HepG2 (cell line): ENCODE results near the gene TRAK1. TPM values are rescaled to one million over a fixed set of nuclear protein-coding genes. Genes with fewer than 3 reads are reported as not detected.

Experiments
- ATAC-seq: fragments of 200-7000 bp; cut with Tn5 transposase; 3 replicates; pipeline ENCODE4 v1.9.1; 2020; ENCODE audit warnings: mild to moderate bottlenecking, moderate library complexity
- BruUV-seq: library from RNA; stranded (reverse); fragments of 400-500 nt; replicated peaks from 2 replicates; lab custom pipeline; 2021; lab: Mats Ljungman, UMichigan
- CTCF ChIA-PET: fragments of 300-600 bp; formaldehyde crosslinking; extraction: SDS; loops from one replicate; lab custom pipeline; 2021; ENCODE audit warnings: low total read pairs, inconsistent platforms, low intra/inter-chr PET ratio; lab: Yijun Ruan, JAX
- POLR2A ChIA-PET: fragments of 350-600 bp; sonication (Branson Sonifier 250); formaldehyde crosslinking; loops from one replicate; lab custom pipeline; 2020; ENCODE audit warnings: antibody characterized with exemption, inconsistent platforms; lab: Yijun Ruan, JAX
- DNase-seq: peaks from one replicate; pipeline ENCODE4 v3.0.0-alpha.2; 2015; ENCODE audit warnings: low spot score
- FAIRE-seq: peaks from 3 replicates; lab custom pipeline; 2011; peaks lifted over from hg19 to GRCh38; lab: Jason Lieb, UNC
- H2AFZ ChIP-seq: one replicate; pipeline ENCODE4 v1.6.1; 2011; ENCODE audit warnings: low read length, inconsistent platforms
- H3K27ac ChIP-seq: fragments of 300-600 bp; 3 replicates; pipeline ENCODE4 v1.8.0; 2011; ENCODE audit warnings: mixed run types, mild to moderate bottlenecking, mixed read lengths, low read length, inconsistent platforms; ENCODE audit not compliant: insufficient read depth; ENCODE audit errors: extremely low read length
- H3K27me3 ChIP-seq, 2 experiments: fragments of 200-600 bp in 1 of 2; 2 replicates in 1 of 2; 3 replicates in 1 of 2; pipeline versions ENCODE4 v1.6.0 to v1.8.0; 2011; ENCODE audit warnings: low read length in 2 of 2, mild to moderate bottlenecking in 2 of 2, moderate library complexity in 2 of 2, inconsistent platforms in 1 of 2; ENCODE audit not compliant: insufficient read depth in 2 of 2, control insufficient read depth in 1 of 2
- H3K36me3 ChIP-seq, 2 experiments: fragments of 200-600 bp in 1 of 2; replicated peaks in 1 of 2; 2 replicates in 1 of 2; 3 replicates in 1 of 2; pipeline versions ENCODE4 v1.5.1 to v1.8.0; 2011; ENCODE audit warnings: low read length in 2 of 2, inconsistent platforms in 1 of 2; ENCODE audit not compliant: insufficient read depth in 2 of 2, control insufficient read depth in 1 of 2
- H3K4me1 ChIP-seq: 2 replicates; pipeline ENCODE4 v1.5.1; 2012; ENCODE audit warnings: low read length, inconsistent platforms; ENCODE audit not compliant: insufficient read depth
- H3K4me2 ChIP-seq: 2 replicates; pipeline ENCODE4 v1.6.0; 2011; ENCODE audit warnings: low read depth, low read length, inconsistent platforms
- H3K4me3 ChIP-seq, 3 experiments: fragments of 200-600 bp in 1 of 3; sonication (generic), shearing (Covaris generic) in 1 of 3; replicated peaks in 1 of 3; 2 replicates each; pipeline ENCODE4 v1.5.1; 2011 to 2016; ENCODE audit warnings: low read length in 3 of 3, inconsistent platforms in 2 of 3, low read depth in 2 of 3, mild to moderate bottlenecking in 2 of 3, control low read depth in 1 of 3, mixed read lengths in 1 of 3; ENCODE audit not compliant: insufficient read depth in 1 of 3
- H3K79me2 ChIP-seq: one replicate; pipeline ENCODE4 v1.6.1; 2011; ENCODE audit warnings: low read length, inconsistent platforms; ENCODE audit not compliant: insufficient read depth
- H3K9ac ChIP-seq: 2 replicates; pipeline ENCODE4 v1.6.0; 2011; ENCODE audit warnings: mild to moderate bottlenecking, low read depth, low read length, inconsistent platforms; ENCODE audit not compliant: insufficient read depth
- H3K9me3 ChIP-seq: 2 replicates; pipeline ENCODE4 v1.5.1; 2012; ENCODE audit warnings: mild to moderate bottlenecking, low read length
- H4K20me1 ChIP-seq: 2 replicates; pipeline ENCODE4 v1.6.0; 2011; ENCODE audit warnings: inconsistent platforms, mild to moderate bottlenecking, low read length, moderate library complexity; ENCODE audit not compliant: insufficient read depth
- ATF4 ChIP-seq, 2 experiments: fragments of 450-650 bp in 1 of 2; sonication (generic) in 1 of 2; formaldehyde crosslinking; IDR thresholded peaks; 2 replicates each; pipeline versions ENCODE4 v1.5.0 to v1.8.0; 2020 to 2022; ENCODE audit warnings: mild to moderate bottlenecking in 1 of 2, missing genetic modification reagents in 1 of 2
- CERS6 ChIP-seq: sonication (generic); formaldehyde crosslinking; IDR thresholded peaks from 2 replicates; pipeline ENCODE4 v1.5.0; 2020; ENCODE audit warnings: missing genetic modification reagents
- CREM ChIP-seq, 2 experiments: sonication (generic) in 1 of 2; formaldehyde crosslinking in 1 of 2; IDR thresholded peaks; 2 replicates each; pipeline versions ENCODE4 v1.4.0 to v1.6.1; 2016 to 2020; ENCODE audit warnings: antibody characterized with exemption in 1 of 2, mild to moderate bottlenecking in 1 of 2, missing genetic modification reagents in 1 of 2
- E2F5 ChIP-seq: sonication (generic); formaldehyde crosslinking; conservative IDR thresholded peaks from 2 replicates; pipeline ENCODE4 v1.4.0; 2020; ENCODE audit warnings: missing genetic modification reagents
- GMEB2 ChIP-seq: IDR thresholded peaks from 2 replicates; pipeline ENCODE4 v1.6.1; 2016; ENCODE audit warnings: missing biosample characterization, missing genetic modification reagents, low read depth
- GPN1 ChIP-seq: sonication (generic); formaldehyde crosslinking; IDR thresholded peaks from 2 replicates; pipeline ENCODE4 v1.5.1; 2020; ENCODE audit warnings: missing genetic modification reagents, borderline replicate concordance
- JDP2 ChIP-seq: sonication (generic); formaldehyde crosslinking; IDR thresholded peaks from 2 replicates; pipeline ENCODE4 v1.8.1; 2022; ENCODE audit warnings: missing genetic modification reagents, borderline replicate concordance
- MXD1 ChIP-seq: sonication (generic); formaldehyde crosslinking; IDR thresholded peaks from 2 replicates; pipeline ENCODE4 v1.4.0; 2020; ENCODE audit warnings: mild to moderate bottlenecking, missing genetic modification reagents
- NKX3-1 ChIP-seq: sonication (generic); formaldehyde crosslinking; IDR thresholded peaks from 2 replicates; pipeline ENCODE4 v1.5.0; 2020; ENCODE audit warnings: missing genetic modification reagents
- NR1H2 ChIP-seq: sonication (generic); formaldehyde crosslinking; IDR thresholded peaks from 2 replicates; pipeline ENCODE4 v1.8.1; 2022; ENCODE audit warnings: low read depth, missing genetic modification reagents, borderline replicate concordance
- REL ChIP-seq: sonication (generic); formaldehyde crosslinking; conservative IDR thresholded peaks from 2 replicates; pipeline ENCODE4 v1.8.0; 2022; ENCODE audit warnings: mild to moderate bottlenecking, missing genetic modification reagents, moderate library complexity
- SRSF1 ChIP-seq: fragments of 200-400 bp; formaldehyde crosslinking; optimal IDR thresholded peaks from 2 replicates; pipeline ENCODE3; 2017; ENCODE audit warnings: mild to moderate bottlenecking, low read depth, low read length, moderate library complexity
- TRAFD1 ChIP-seq: sonication (generic); formaldehyde crosslinking; IDR thresholded peaks from 2 replicates; pipeline ENCODE4 v1.5.1; 2020; ENCODE audit warnings: missing genetic modification reagents, mild to moderate bottlenecking, borderline replicate concordance
- TRIM24 ChIP-seq: sonication (generic); formaldehyde crosslinking; IDR thresholded peaks from 2 replicates; pipeline ENCODE4 v1.8.0; 2022; ENCODE audit warnings: mild to moderate bottlenecking, missing genetic modification reagents
- ZNF605 ChIP-seq: sonication (generic); formaldehyde crosslinking; IDR thresholded peaks from 2 replicates; pipeline ENCODE4 v1.8.0; 2022; ENCODE audit warnings: mild to moderate bottlenecking, missing genetic modification reagents
- ZNF766 ChIP-seq: sonication (generic); formaldehyde crosslinking; IDR thresholded peaks from 2 replicates; pipeline ENCODE4 v1.5.0; 2020; ENCODE audit warnings: missing genetic modification reagents, borderline replicate concordance
- ZNF773 ChIP-seq: sonication (generic); formaldehyde crosslinking; IDR thresholded peaks from 2 replicates; pipeline ENCODE4 v1.4.0; 2020; ENCODE audit warnings: missing genetic modification reagents, borderline replicate concordance
- ZSCAN9 ChIP-seq: IDR thresholded peaks from 2 replicates; pipeline ENCODE4 v1.6.1; 2016; ENCODE audit warnings: borderline replicate concordance
- WGBS: methylation state at CpG from one replicate; pipeline ENCODE4 v1.1.6; 2017; ENCODE audit warnings: low lambda C conversion rate; 5-methylcytosine and 5-hydroxymethylcytosine counted together
- in situ Hi-C: cut with HindIII; loops from 2 replicates; pipeline ENCODE4 v1.10.0; 2017; ENCODE audit warnings: low pct_unique_long_range_greater_than_20kb; ENCODE audit not compliant: extremely low pct_ligation_motif_present
- intact Hi-C: fragments of 100-400 bp; cut with micrococcal nuclease; formaldehyde crosslinking; loops from one replicate; pipeline ENCODE4 v1.10.0; 2022; ENCODE audit not compliant: unreplicated experiment
- polyA plus RNA-seq, 8 experiments: library from polyadenylated mRNA; depleted of rRNA in 3 of 8; stranded (reverse) in 7 of 8; unstranded in 1 of 8; fragments of >200 nt; fragmentation: Illumina TruSeq in 4 of 8; extraction: Trizol in 4 of 8; gene quantifications; 2 replicates each; pipeline versions ENCODE4 v1.2.1 to v1.2.3, GENCODE V29; 2011 to 2016; ENCODE audit warnings: low read depth in 4 of 8, missing spikeins in 1 of 8, mixed read lengths in 1 of 8; ENCODE audit not compliant: insufficient read depth in 1 of 8
- total RNA-seq, 5 experiments: library from RNA; depleted of rRNA; stranded (reverse); fragments of >200 nt; fragmentation: Illumina TruSeq; extraction: Trizol; gene quantifications; 2 replicates each; pipeline ENCODE4 v1.2.3, GENCODE V29; 2016; ENCODE audit warnings: low read depth in 1 of 5

TRAK1 gene
- total and polyA plus RNA-seq, 2 of the 13 experiments (the other 11 are each of a cell fraction or from before 2014, with no cell fraction given), result 20.5 to 46.6 TPM

- WGBS, result 99% methylated on average over 7 of the region's 7 CpGs
- DNase-seq (no peak), ATAC-seq (no peak), FAIRE-seq (no peak)
- no peak for TF ChIP-seq E2F5 (CRISPR knock-in tag)
- no peak for TF ChIP-seq TRIM24 (CRISPR knock-in tag)
- TF ChIP-seq REL (CRISPR knock-in tag), result no peak
- no peak for TF ChIP-seq NKX3-1 (CRISPR knock-in tag)
- no peak for TF ChIP-seq MXD1
- no peak for TF ChIP-seq TRAFD1
- no peak for TF ChIP-seq ATF4 (CRISPR knock-in tag; IDR thresholded peaks at IDR 0.05)
- no peak for TF ChIP-seq ZNF605 (CRISPR knock-in tag)
- no peak for TF ChIP-seq SRSF1
- no peak for TF ChIP-seq ZNF766 (CRISPR knock-in tag)
- no peak for TF ChIP-seq CREM (IDR thresholded peaks at IDR 0.05)
- no peak for TF ChIP-seq CREM (CRISPR knock-in tag; IDR thresholded peaks at IDR 0.05)
- TF ChIP-seq GMEB2 (CRISPR knock-in tag), result no peak
- TF ChIP-seq ZSCAN9, result no peak
- TF ChIP-seq JDP2, result no peak
- no peak for TF ChIP-seq GPN1 (CRISPR knock-in tag)
- no peak for TF ChIP-seq CERS6 (CRISPR knock-in tag)
- TF ChIP-seq NR1H2, result no peak
- no peak for TF ChIP-seq ZNF773
- Histone ChIP-seq H3K27ac (no peak overlapping the region), H3K36me3 (no peaks in the 10 kb centered on the region; a peak in 2 of 5 replicates), H4K20me1 (no peaks in the 10 kb centered on the region), H3K79me2 (peaks cover 6% of the 10 kb centered on the region), H3K27me3 (no peaks in the 10 kb centered on the region), H3K9ac (no peak overlapping the region), H3K4me3 (no peak overlapping the region), H3K9me3 (no peaks in the 10 kb centered on the region), H2AFZ (no peak overlapping the region), H3K4me1 (peaks cover 5% of the 10 kb centered on the region), H3K4me2 (no peak overlapping the region)
- intact Hi-C loops (no loop called here), in situ Hi-C loops (no loop called here)
- CTCF ChIA-PET, result no interaction called here
- BruUV-seq, result no TSS peak
- POLR2A ChIA-PET, result no interaction called here
Observed at GRCh38 chr3:42140665-42141203, 49.6 kb downstream of the TRAK1 start.
